ENCODE results near the gene GSDMA. TPM values are rescaled to one million over a fixed set of nuclear protein-coding genes. Genes with fewer than 3 reads are reported as not detected.

Gene GSDMA
- total RNA-seq, 3 donors from 2014 or later: 0.32 to 1.6 (median 0.41) TPM

DNA sequence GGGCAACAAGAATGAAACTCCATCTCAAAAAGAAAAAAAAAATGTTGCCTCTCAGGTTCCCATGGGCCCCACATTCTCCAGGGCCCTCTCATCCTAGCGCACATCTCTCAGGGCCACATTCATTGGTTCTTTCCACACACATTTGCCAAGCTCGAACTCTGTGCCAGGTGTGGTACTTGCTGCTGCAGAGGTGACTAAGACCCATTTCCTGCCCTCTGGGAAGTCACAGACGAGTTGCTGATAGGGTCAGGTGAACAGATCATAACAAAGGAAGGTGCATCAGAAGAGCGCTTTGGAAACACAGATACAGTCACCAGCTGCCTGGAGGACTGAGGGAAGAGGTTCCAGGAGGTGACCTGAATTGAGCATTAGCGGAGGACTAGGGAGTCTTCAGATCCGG, 1.0 kb downstream of the GSDMA start:
- Mint-ChIP-seq H3K4me3 (peak overlapping the region; percentile 12), H3K36me3 (ENCODE audit: insufficient read depth) (no peaks in the 10 kb centered on the region), H3K27me3 (ENCODE audit: low read depth) (peaks cover 2% of the 10 kb centered on the region), H3K9me3 (no peaks in the 10 kb centered on the region), H3K4me1 (ENCODE audit: low read depth) (peaks cover 30% of the 10 kb centered on the region)
- ATAC-seq (peak; percentile 38 to 66), DNase-seq (peak; percentile 42)

DNA sequence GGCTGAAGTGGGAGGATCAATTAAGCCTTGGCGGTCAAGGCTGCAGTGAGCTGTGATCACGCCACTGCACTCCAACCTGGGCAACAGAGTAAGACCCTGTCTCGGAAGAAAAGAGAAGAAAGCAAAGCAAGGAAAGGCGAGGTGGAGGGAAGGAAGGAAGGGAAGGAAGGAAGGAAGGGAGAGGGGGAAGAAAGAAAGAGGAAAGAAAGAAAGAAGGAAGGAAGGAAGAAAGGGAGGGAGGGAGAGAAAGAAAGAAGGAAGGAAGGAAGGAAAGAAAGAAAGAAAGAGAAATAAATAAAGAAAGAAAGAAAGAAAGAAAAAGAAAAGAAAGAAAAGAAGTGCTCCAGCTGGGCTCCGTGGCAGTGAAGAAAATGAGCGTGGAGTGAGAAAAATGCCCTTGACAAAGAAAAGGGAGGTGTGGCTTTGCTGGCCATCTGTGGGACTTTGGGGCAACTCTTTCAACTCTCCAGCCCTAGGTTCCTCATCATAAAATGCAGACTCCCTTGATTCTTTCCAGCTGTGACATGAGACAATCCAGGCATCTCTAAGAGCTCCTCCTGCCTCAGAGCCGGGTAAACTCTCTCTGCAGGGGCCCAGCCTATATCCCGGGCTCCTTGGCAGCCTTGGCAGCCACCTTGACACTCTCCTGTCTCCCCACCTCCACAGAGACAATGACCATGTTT, 2.4 kb downstream of the GSDMA start:
- Mint-ChIP-seq H3K4me3 (no peak overlapping the region), H3K27me3 (ENCODE audit: low read depth) (peaks cover 2% of the 10 kb centered on the region), H3K36me3 (ENCODE audit: insufficient read depth) (no peaks in the 10 kb centered on the region), H3K4me1 (ENCODE audit: low read depth) (peaks cover 26% of the 10 kb centered on the region), H3K9me3 (no peaks in the 10 kb centered on the region)
- ATAC-seq (no peak), DNase-seq (no peak)

DNA sequence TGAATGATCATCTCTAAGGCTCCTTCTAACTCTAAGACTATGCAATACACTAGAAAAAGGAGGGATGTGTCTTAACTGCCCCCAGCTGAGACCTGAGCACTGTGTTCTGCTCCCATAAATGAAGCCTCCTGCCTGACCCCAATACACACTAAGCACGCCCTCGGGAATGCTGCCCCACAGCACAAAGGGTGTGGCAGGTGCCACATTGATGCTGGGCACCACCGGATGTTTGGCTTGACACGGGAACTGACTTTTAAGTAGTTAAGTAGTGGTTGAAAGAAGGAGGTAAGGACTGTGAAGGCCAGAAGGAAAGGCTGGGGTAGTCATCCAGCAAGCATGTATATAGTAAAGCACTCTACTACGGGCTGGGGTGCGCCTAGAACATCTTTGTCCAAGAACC, 4.0 kb downstream of the GSDMA start:
- H3K4me3 Mint-ChIP-seq: no peak overlapping the region

DNA sequence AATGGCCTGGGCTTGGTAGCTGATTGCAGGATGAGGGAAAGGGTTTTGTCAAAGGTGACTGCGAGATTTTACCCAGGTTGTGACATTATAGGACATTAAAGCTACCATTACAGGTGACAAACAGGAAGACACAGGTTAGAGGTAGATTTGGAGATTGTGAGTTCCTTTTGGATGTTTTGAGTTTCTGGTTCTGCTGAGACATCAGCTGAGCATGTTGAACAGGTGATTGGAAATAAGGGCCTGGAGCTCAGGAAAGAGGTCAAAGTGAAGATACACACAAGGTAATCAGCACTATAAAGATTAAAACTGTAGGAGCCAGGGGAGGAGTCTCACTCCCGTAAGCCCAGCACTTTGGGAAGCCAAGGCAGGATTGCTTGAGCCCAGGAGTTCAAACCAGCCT, 6.0 kb downstream of the GSDMA start:
- Mint-ChIP-seq H3K4me3 (no peak overlapping the region), H3K9me3 (no peaks in the 10 kb centered on the region), H3K36me3 (ENCODE audit: insufficient read depth) (no peaks in the 10 kb centered on the region), H3K4me1 (ENCODE audit: low read depth) (peaks cover 11% of the 10 kb centered on the region), H3K27me3 (ENCODE audit: low read depth) (peaks cover 13% of the 10 kb centered on the region)
- ATAC-seq (no peak), DNase-seq (no peak)

More for the DNA sequence above, 4.0 kb downstream of the GSDMA start:
- Mint-ChIP-seq H3K27me3 (ENCODE audit: low read depth) (peaks cover 6% of the 10 kb centered on the region), H3K9me3 (no peaks in the 10 kb centered on the region), H3K4me1 (ENCODE audit: low read depth) (peaks cover 26% of the 10 kb centered on the region), H3K36me3 (ENCODE audit: insufficient read depth) (no peaks in the 10 kb centered on the region)
- DNase-seq (no peak), ATAC-seq (no peak)

DNA sequence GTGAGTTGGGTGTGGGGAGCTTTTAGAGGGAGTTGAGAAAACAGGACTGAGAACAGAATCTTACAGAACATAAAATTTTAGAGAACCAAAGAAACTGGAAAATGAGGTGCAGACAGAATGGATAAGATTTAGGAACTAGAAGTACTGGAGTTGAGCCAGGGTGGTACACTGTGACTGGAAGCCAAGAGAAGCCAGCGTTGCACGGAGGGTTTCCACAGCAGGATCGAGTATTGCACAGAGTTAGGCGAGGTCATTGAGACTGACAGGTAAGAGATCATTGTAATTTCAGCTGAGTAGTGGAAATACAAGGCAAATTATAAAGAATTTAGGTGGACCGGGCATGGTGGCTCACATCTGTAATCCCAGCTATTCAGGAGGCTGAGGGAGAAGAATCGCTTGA, 6.6 kb downstream of the GSDMA start:
- Mint-ChIP-seq H3K27me3 (ENCODE audit: low read depth) (peaks cover 15% of the 10 kb centered on the region), H3K9me3 (no peaks in the 10 kb centered on the region), H3K4me1 (ENCODE audit: low read depth) (peaks cover 6% of the 10 kb centered on the region), H3K4me3 (no peak overlapping the region), H3K36me3 (ENCODE audit: insufficient read depth) (no peaks in the 10 kb centered on the region)
- no peak for ATAC-seq
- no peak for DNase-seq

DNA sequence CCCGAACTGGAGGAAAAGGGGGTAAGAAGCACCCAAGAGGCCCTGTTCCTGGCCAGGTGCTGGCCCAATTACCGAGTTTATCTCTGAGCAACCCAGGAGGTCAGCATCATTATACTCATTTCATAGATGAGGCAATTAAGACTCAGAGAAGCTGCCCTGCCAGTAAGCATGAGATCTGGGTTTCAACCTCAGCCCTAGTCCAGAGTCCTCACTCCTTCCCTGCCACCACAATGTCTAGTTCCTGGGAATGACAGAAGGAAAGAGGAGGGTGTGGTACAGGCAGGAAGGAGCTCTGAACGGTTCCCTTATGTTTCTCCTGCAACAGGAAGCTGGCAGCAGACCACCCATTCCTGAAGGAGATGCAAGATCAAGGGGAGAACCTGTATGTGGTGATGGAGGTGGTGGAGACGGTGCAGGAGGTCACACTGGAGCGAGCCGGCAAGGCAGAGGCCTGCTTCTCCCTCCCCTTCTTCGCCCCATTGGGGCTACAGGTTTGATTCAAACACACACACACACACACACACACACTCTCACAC, 7.4 kb downstream of the GSDMA start:
- Mint-ChIP-seq H3K36me3 (ENCODE audit: insufficient read depth) (no peaks in the 10 kb centered on the region), H3K27me3 (ENCODE audit: low read depth) (peaks cover 15% of the 10 kb centered on the region), H3K4me3 (no peak overlapping the region), H3K4me1 (ENCODE audit: low read depth) (peaks cover 5% of the 10 kb centered on the region), H3K9me3 (no peaks in the 10 kb centered on the region)
- ATAC-seq (no peak), DNase-seq (no peak)

DNA sequence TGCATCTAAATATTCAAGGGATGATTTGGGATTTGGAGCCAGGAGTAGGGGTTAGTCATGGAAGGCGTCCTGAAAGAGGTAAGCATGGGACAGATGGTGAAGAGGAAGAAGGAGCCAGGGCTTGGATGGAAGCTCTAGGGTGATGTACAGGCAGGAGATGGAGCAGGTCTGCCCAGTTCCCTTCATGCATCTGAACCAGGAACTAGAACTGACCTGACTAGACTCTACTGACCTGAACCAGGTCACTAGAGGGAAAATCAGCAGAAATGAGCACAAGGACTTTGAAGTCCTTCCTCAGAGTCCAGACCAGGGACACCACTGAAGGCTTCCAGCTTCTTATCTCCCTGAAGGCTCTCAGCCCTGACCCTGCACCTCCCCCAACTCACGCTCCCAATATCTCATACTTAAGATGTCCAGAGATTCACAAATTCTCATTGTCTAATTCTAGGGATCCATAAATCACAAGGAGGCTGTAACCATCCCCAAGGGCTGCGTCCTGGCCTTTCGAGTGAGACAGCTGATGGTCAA, 8.3 kb downstream of the GSDMA start:
- no peak for ATAC-seq
- Mint-ChIP-seq H3K36me3 (ENCODE audit: insufficient read depth) (no peaks in the 10 kb centered on the region), H3K4me1 (ENCODE audit: low read depth) (peaks cover 5% of the 10 kb centered on the region), H3K9me3 (no peaks in the 10 kb centered on the region), H3K27me3 (ENCODE audit: low read depth) (peaks cover 15% of the 10 kb centered on the region), H3K4me3 (no peak overlapping the region)
- no peak for DNase-seq

DNA sequence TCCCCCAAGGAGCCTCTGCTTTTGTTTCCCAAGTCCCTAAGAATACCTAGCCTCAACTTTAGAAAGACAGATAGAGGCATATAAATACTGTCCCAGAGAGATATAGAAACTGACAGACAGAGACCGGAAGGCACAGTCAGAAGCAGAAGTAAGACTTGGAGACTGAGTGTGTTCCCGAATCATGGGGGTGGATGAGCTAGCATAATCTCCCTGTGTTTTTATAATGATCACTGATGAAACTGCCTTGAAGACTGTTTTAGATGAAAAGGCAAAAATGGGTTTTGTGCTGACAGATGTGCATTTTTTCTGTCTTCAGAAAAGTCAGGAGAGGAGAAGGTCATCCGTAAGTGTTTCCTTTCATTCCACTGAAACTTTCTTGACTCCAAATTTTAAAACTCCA, 9.5 kb downstream of the GSDMA start:
- H3K36me3 Mint-ChIP-seq (ENCODE audit: insufficient read depth): no peaks in the 10 kb centered on the region
- no peak for ATAC-seq
- peaks cover 14% of the 10 kb centered on the region for H3K27me3 Mint-ChIP-seq (ENCODE audit: low read depth)
- DNase-seq: no peak
- peaks cover under 1% of the 10 kb centered on the region for H3K4me1 Mint-ChIP-seq (ENCODE audit: low read depth)
- no peaks in the 10 kb centered on the region for H3K9me3 Mint-ChIP-seq
- H3K4me3 Mint-ChIP-seq: no peak overlapping the region

DNA sequence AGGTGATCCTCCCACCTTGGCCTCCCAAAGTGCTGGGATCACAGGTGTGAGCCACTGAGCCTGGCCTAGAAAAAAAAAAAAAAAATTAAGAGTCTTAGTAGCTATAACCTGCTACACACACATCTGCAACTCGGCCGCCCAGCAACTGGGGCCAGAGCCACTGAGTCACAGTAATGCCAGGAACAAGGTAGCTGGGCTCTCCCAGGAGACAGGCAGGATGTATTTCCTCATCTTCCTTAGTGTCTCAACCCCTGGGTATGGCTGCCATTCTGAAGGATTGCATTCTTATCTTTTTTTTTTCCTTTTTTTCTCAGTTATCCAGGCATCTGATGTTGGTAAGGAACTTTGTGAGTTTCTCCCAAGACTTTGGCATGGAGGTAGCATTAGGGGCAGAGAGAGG, 10.7 kb downstream of the GSDMA start:
- DNase-seq: no peak
- Mint-ChIP-seq H3K27me3 (ENCODE audit: low read depth) (peaks cover 13% of the 10 kb centered on the region), H3K4me3 (no peak overlapping the region), H3K4me1 (ENCODE audit: low read depth) (no peaks in the 10 kb centered on the region), H3K36me3 (ENCODE audit: insufficient read depth) (no peaks in the 10 kb centered on the region), H3K9me3 (no peaks in the 10 kb centered on the region)
- ATAC-seq: no peak

DNA sequence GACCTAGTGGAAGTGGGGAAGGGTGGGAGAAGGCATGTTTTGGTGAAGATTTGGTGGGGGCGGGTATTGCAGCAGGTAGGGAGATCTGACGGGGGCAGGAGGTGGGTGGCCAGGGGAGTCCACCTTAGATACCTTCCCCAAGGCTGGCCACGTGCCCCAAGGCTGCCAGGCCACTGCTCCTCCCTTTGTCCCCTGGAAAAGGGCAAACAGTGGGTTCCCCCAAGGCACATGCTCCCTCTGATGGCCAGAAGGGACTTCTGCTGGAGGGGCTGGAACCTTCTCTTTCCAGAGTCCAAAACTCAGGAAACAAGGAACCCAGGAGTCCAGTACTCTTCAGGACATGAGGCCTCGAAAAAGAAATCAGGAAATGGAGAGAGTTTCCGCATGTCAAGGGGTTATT, 11.6 kb downstream of the GSDMA start:
- no peak for DNase-seq
- ATAC-seq: no peak
- Mint-ChIP-seq H3K4me3 (no peak overlapping the region), H3K27me3 (ENCODE audit: low read depth) (peaks cover 13% of the 10 kb centered on the region), H3K36me3 (ENCODE audit: insufficient read depth) (no peaks in the 10 kb centered on the region), H3K4me1 (ENCODE audit: low read depth) (peaks cover 4% of the 10 kb centered on the region), H3K9me3 (no peaks in the 10 kb centered on the region)

DNA sequence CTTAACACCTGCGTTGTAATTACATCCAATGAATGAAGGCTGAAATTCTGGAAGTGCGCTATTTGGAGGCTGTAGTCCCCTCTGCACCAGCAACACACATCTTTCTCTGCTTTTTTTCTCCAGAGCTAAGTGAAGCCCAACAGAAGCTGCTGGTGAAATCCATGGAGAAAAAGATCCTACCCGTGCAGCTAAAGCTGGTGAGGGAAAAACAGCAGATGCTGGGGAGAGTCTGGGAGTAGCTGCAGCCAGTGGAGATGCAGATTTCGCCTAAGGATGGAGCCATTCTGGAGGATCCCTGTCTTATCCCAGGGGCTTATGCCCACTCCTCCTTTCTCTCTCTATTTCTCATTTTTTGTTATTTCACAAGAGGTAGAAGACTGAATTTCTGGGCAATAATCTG, 13.0 kb downstream of the GSDMA start:
- H3K27me3 Mint-ChIP-seq (ENCODE audit: low read depth): peaks cover 10% of the 10 kb centered on the region
- no peak overlapping the region for H3K4me3 Mint-ChIP-seq
- no peak for DNase-seq
- H3K36me3 Mint-ChIP-seq (ENCODE audit: insufficient read depth): no peaks in the 10 kb centered on the region
- ATAC-seq: no peak
- no peaks in the 10 kb centered on the region for H3K9me3 Mint-ChIP-seq
- peaks cover 9% of the 10 kb centered on the region for H3K4me1 Mint-ChIP-seq (ENCODE audit: low read depth)

DNA sequence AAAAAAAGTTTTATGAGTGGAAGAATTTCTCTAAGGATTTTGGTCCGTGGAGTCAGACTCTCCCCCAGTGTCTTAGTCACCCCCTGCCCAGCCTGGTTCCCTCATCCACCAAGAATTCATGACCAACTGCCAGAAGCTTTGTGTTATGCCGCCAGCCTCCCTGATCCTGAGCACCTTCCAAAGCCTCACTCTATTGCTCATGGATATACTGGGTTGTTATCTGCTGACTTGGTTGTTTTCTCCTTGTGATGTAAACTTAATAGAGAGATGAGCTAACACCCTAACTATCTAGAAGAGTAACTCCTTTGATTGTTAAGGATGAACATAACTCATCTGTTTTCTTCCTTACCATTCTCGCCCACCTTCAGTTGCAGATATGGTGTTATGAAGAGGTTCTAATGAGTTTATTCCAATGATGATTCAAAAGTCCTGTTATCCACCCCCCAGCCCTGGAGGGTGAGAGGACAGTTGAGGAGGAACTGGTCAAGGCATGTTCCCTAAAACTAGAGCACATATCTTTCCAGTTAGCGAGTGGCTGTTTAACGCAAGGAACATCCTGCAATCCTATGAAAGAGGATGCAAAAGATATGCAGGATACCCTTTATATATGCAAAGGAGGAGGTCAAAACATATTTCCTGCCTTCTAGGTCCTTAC, 16.3 kb downstream of the GSDMA start:
- DNase-seq: no peak
- Mint-ChIP-seq H3K9me3 (no peaks in the 10 kb centered on the region), H3K4me3 (peak overlapping the region; percentile 11), H3K27me3 (ENCODE audit: low read depth) (no peaks in the 10 kb centered on the region), H3K36me3 (ENCODE audit: insufficient read depth) (peaks cover 12% of the 10 kb centered on the region), H3K4me1 (ENCODE audit: low read depth) (peaks cover 29% of the 10 kb centered on the region)
- no peak for ATAC-seq

DNA sequence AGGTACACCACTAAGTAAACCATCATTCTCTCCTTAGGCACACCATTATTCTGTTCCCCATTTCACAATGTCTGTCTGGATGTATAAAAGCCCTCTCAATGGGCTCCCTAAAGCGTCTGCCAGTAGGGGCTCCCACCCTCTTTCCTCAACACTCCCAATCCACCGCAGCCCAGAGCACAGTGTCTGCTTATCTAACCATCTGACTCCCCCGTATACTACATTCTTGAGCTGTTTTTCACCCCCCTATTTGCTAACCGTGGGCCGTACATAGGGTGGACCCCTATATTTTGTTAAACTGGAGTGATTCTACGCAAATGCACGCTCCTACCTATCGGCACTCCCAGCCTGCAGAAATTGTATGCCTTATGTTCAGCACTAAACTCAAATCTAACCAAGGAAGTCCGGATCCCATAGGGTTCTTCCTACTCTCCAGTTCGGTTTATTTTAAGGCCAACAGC, 17.1 kb downstream of the GSDMA start:
- peak; percentile 8 to 13 for ATAC-seq
- Mint-ChIP-seq H3K36me3 (ENCODE audit: insufficient read depth) (peaks cover 20% of the 10 kb centered on the region), H3K4me1 (ENCODE audit: low read depth) (peaks cover 29% of the 10 kb centered on the region), H3K9me3 (no peaks in the 10 kb centered on the region), H3K4me3 (peak overlapping the region; percentile 95), H3K27me3 (ENCODE audit: low read depth) (no peaks in the 10 kb centered on the region)
- no peak for DNase-seq

DNA sequence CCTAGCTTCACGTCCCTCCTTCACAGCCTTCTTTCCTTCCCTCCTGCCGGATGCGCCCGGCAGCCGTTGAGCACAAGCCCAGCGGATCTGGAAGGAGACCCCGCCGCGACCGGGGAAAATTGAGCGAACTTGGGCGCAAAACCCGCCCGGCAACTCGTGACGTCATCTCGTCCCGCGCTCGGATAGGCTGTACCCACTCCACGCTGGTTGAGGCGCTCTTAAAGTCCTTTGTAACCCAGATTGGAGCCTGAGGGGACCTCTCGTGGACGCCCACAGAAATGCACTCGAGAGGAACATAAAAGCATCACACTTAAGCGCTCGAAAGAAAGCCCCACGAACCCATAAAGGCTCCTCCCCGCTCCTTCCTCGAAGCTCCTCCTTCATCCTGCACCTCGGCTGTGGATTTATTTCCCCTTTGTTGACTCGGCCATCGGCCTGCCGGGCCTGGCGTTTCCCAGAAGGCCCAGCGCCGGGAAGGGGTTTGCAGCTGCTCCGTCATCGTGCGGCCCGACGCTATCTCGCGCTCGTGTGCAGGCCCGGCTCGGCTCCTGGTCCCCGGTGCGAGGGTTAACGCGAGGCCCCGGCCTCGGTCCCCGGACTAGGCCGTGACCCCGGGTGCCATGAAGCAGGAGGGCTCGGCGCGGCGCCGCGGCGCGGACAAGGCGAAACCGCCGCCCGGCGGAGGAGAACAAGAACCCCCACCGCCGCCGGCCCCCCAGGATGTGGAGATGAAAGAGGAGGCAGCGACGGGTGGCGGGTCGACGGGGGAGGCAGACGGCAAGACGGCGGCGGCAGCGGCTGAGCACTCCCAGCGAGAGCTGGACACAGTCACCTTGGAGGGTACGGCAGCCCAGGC, 17.8 kb downstream of the GSDMA start, which contains the start of gene PSMD3:
Gene PSMD3 (plus strand): TSS at position 457 of the 856 bp plus-strand sequence. CDS start 164 bp downstream, at position 621.
- peak within 1 kb of the TSS; percentile 95 for H3K4me3 Mint-ChIP-seq
- no peaks in the 10 kb centered on the region for H3K27me3 Mint-ChIP-seq (ENCODE audit: low read depth)
- peak; percentile 96 to 97 for ATAC-seq
- DNase-seq: peak; percentile 97
- no peaks in the 10 kb centered on the region for H3K9me3 Mint-ChIP-seq
- H3K4me1 Mint-ChIP-seq (ENCODE audit: low read depth): peaks cover 29% of the 10 kb centered on the region
- H3K36me3 Mint-ChIP-seq (ENCODE audit: insufficient read depth): peaks cover 25% of the 10 kb centered on the region

All from activated T-cell treated with anti-CD3 and anti-CD28 coated beads, Interleukin-2, amount 50 U/mL, for 4 hours (primary cell).